Caco-2 (cell line): ENCODE results near the gene IL1RAP. TPM values are rescaled to one million over a fixed set of nuclear protein-coding genes. Genes with fewer than 3 reads are reported as not detected.

Experiments used
- BruUV-seq: library from RNA; stranded (reverse); fragments of 400-500 nt; replicated peaks from 2 replicates; lab custom pipeline; 2021; lab: Mats Ljungman, UMichigan
- CTCF ChIA-PET: fragments of 300-600 bp; sonication (Branson Sonifier 250); formaldehyde crosslinking; loops from one replicate; lab custom pipeline; 2022; ENCODE audit warnings: antibody characterized with exemption; lab: Charles Lee
- POLR2A ChIA-PET: fragments of 300-600 bp; sonication (Branson Sonifier 250); formaldehyde crosslinking; loops from one replicate; lab custom pipeline; 2022; ENCODE audit warnings: antibody characterized with exemption; lab: Charles Lee
- DNase-seq, 2 experiments: peaks; one replicate each; pipeline versions ENCODE4 v3.0.0 to v3.0.0-alpha.2; 2020 to 2022
- H3K27me3 ChIP-seq: replicated peaks from 2 replicates; pipeline ENCODE4 v1.6.0; 2011; ENCODE audit warnings: low read length; ENCODE audit not compliant: control insufficient read depth, insufficient read depth
- H3K36me3 ChIP-seq: 2 replicates; pipeline ENCODE4 v1.5.1; 2011; ENCODE audit warnings: low read length; ENCODE audit not compliant: control insufficient read depth, insufficient read depth
- H3K4me1 ChIP-seq: fragments of 250-450 bp; sonication (Bioruptor Pico); 2 replicates; pipeline ENCODE4 v1.5.1; 2020; ENCODE audit warnings: mild to moderate bottlenecking
- H3K4me3 ChIP-seq: 2 replicates; pipeline ENCODE4 v1.5.1; 2011; ENCODE audit warnings: low read depth, mild to moderate bottlenecking, control low read depth, low read length
- H3K9me3 ChIP-seq: fragments of 250-450 bp; sonication (Bioruptor Pico); 2 replicates; pipeline ENCODE4 v1.5.1; 2020; ENCODE audit warnings: mild to moderate bottlenecking, moderate library complexity
- H3K27ac Mint-ChIP-seq: one replicate; pipeline ENCODE4 v1.8.0; 2022; ENCODE audit warnings: mixed read lengths; ENCODE audit not compliant: unreplicated experiment
- H3K27me3 Mint-ChIP-seq: one replicate; pipeline ENCODE4 v1.8.0; 2022; ENCODE audit warnings: mixed read lengths; ENCODE audit not compliant: insufficient read depth, unreplicated experiment
- H3K36me3 Mint-ChIP-seq: one replicate; pipeline ENCODE4 v1.8.0; 2022; ENCODE audit warnings: mild to moderate bottlenecking, mixed read lengths; ENCODE audit not compliant: insufficient read depth, unreplicated experiment
- H3K4me1 Mint-ChIP-seq: one replicate; pipeline ENCODE4 v1.8.0; 2022; ENCODE audit warnings: low read depth, mixed read lengths; ENCODE audit not compliant: unreplicated experiment
- H3K4me3 Mint-ChIP-seq: one replicate; pipeline ENCODE4 v1.8.0; 2022; ENCODE audit warnings: mild to moderate bottlenecking, moderate library complexity, mixed read lengths; ENCODE audit not compliant: unreplicated experiment
- H3K9me3 Mint-ChIP-seq: one replicate; pipeline ENCODE4 v1.8.0; 2022; ENCODE audit warnings: mixed read lengths; ENCODE audit not compliant: unreplicated experiment
- CTCF ChIP-seq, 2 experiments: fragments of 200-600 bp in 1 of 2; IDR thresholded peaks; 1 replicate in 1 of 2; 2 replicates in 1 of 2; pipeline versions ENCODE4 v1.5.1 to v1.8.0; 2011 to 2022; ENCODE audit warnings: antibody characterized with exemption in 1 of 2, control low read depth in 1 of 2, inconsistent platforms in 1 of 2, low read depth in 1 of 2, low read length in 1 of 2, mild to moderate bottlenecking in 1 of 2, moderate library complexity in 1 of 2; ENCODE audit not compliant: insufficient read depth in 1 of 2, severe bottlenecking in 1 of 2, unreplicated experiment in 1 of 2
- intact Hi-C: fragments of 100-400 bp; cut with micrococcal nuclease; formaldehyde crosslinking; loops from one replicate; pipeline ENCODE4 v1.10.0; 2022; ENCODE audit not compliant: unreplicated experiment
- total RNA-seq: library from RNA; stranded (reverse); gene quantifications from 2 replicates; pipeline ENCODE4 v1.2.3, GENCODE V29; 2022

The IL1RAP gene
- total RNA-seq, 1 experiment from 2014 or later = 5.1 TPM

- no peaks in the 10 kb centered on the region for H3K9me3 Mint-ChIP-seq
- ChIA-PET POLR2A (no interaction called here), CTCF (no interaction called here)
- no peak overlapping the region for H3K27ac Mint-ChIP-seq
- H3K4me3 Mint-ChIP-seq = no peak overlapping the region
- no peaks in the 10 kb centered on the region for H3K36me3 Mint-ChIP-seq
- Histone ChIP-seq H3K4me1 (peaks cover 4% of the 10 kb centered on the region; the same call in 1 of the 2 replicates), H3K9me3 (0 out of 2 replicates have a peak, but pooled peaks cover 2% of the 10 kb centered on the region), H3K36me3 (no peaks in the 10 kb centered on the region), H3K4me3 (no peak overlapping the region), H3K27me3 (no peaks in the 10 kb centered on the region)
- peaks cover 8% of the 10 kb centered on the region for H3K4me1 Mint-ChIP-seq
- BruUV-seq = no TSS peak
- DNase-seq = no peak
- intact Hi-C loops = no loop called here
- H3K27me3 Mint-ChIP-seq = no peaks in the 10 kb centered on the region
- no peak for TF ChIP-seq CTCF (IDR thresholded peaks at IDR 0.05; ENCODE audit: insufficient read depth in 1 of 2, low read depth in 1 of 2, low read length in 1 of 2, severe bottlenecking in 1 of 2, unreplicated experiment in 1 of 2)
Observed at GRCh38 chr3:190546881-190547510, 33.1 kb downstream of the IL1RAP start.

DNA sequence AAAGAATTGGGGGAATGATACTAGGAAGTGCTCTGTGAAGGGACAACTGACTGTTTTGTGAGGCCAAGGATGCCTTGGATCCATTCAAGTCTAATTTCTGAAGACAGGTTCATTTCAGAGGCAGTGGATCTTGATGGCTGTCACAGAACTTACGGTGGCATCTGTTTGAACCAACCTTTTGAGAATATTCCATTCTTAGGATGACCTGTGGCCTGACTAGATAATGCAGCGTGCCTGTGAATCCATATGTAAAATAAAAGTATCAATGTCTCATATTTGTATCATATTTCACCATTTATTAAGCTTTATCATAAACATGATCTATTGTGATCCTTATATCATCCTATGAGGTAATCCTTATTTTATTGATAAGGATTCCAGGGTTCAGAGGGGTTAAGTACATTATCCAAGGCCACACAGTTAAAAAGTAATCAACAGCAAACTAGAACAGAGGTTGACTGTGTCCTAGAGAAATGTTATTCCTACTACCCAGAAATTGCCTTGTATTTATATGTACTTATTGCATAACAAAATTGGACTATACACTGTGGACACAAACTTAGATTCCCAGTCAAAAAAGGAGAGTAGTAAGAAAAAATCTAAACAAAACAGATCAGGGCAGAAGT, 34.3 kb downstream of the IL1RAP start:
- Histone ChIP-seq H3K27me3 (no peaks in the 10 kb centered on the region), H3K4me3 (no peak overlapping the region), H3K9me3 (peaks cover 7% of the 10 kb centered on the region; the same call in 1 of the 2 replicates), H3K4me1 (peaks cover 4% of the 10 kb centered on the region; the same call in 1 of the 2 replicates), H3K36me3 (no peaks in the 10 kb centered on the region)
- POLR2A ChIA-PET = no interaction called here
- Mint-ChIP-seq H3K27me3 (no peaks in the 10 kb centered on the region), H3K27ac (no peak overlapping the region), H3K4me1 (peaks cover 7% of the 10 kb centered on the region), H3K4me3 (no peak overlapping the region), H3K36me3 (no peaks in the 10 kb centered on the region), H3K9me3 (no peaks in the 10 kb centered on the region)
- no peak for DNase-seq
- TF ChIP-seq CTCF (IDR thresholded peaks at IDR 0.05; ENCODE audit: insufficient read depth in 1 of 2, low read depth in 1 of 2, low read length in 1 of 2, severe bottlenecking in 1 of 2, unreplicated experiment in 1 of 2) = no peak
- BruUV-seq = no TSS peak
- CTCF ChIA-PET = no interaction called here
- intact Hi-C loops = no loop called here

DNA sequence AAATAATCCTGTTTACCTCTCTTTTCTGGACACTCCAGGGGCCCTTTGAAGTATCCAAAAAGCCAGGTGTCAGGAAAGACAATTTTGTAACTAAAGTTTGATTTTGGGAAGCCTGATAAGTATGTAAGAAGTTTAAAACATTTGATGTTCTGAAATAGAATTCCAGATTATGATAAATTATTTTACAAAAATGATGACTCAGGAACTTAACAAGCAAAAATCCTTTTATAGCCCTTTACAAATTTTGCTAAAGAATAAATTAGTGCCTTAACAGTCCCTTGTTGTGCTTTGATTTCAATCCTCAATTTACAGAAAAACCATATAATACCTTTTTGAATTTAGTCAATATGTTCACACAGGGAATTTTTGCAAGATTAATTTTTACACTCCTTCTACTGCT, 38.1 kb downstream of the IL1RAP start:
- no peaks in the 10 kb centered on the region for H3K36me3 Mint-ChIP-seq
- no peaks in the 10 kb centered on the region for H3K27me3 Mint-ChIP-seq
- peaks cover 4% of the 10 kb centered on the region; the same call in 1 of the 2 replicates for H3K4me1 ChIP-seq
- no TSS peak for BruUV-seq
- ChIA-PET CTCF (no interaction called here), POLR2A (no interaction called here)
- H3K27ac Mint-ChIP-seq = no peak overlapping the region
- no peaks in the 10 kb centered on the region for H3K36me3 ChIP-seq
- no peak for DNase-seq
- peaks cover 7% of the 10 kb centered on the region; the same call in 1 of the 2 replicates for H3K9me3 ChIP-seq
- TF ChIP-seq CTCF (IDR thresholded peaks at IDR 0.05; ENCODE audit: insufficient read depth in 1 of 2, low read depth in 1 of 2, low read length in 1 of 2, severe bottlenecking in 1 of 2, unreplicated experiment in 1 of 2) = no peak
- no peaks in the 10 kb centered on the region for H3K27me3 ChIP-seq
- no peak overlapping the region for H3K4me3 Mint-ChIP-seq
- intact Hi-C loops = no loop called here
- no peaks in the 10 kb centered on the region for H3K9me3 Mint-ChIP-seq
- H3K4me1 Mint-ChIP-seq = no peaks in the 10 kb centered on the region
- no peak overlapping the region for H3K4me3 ChIP-seq
